HL-60 (cell line): Measurements from ENCODE around the gene MTREX.

Experiments used
- GABPA ChIP-seq: IDR thresholded peaks from 2 replicates; pipeline ENCODE4 v1.6.1; 2012; ENCODE audit warnings: low read depth
- POLR2AphosphoS5 ChIP-seq: IDR thresholded peaks from 2 replicates; pipeline ENCODE4 v1.6.1; 2012; ENCODE audit warnings: low read depth
- SPI1 ChIP-seq: IDR thresholded peaks from 2 replicates; pipeline ENCODE4 v1.6.1; 2012; ENCODE audit warnings: low read depth, mild to moderate bottlenecking, borderline replicate concordance
- TF ChIP-seq, protein P1 (sequence below): IDR thresholded peaks from one replicate; pipeline ENCODE4 v1.5.1; 2011; ENCODE audit warnings: low read length, control low read depth, inconsistent platforms; ENCODE audit not compliant: insufficient read depth
- TF ChIP-seq, protein P2 (sequence below): IDR thresholded peaks from 2 replicates; pipeline ENCODE4 v1.6.1; 2012; ENCODE audit warnings: low read depth; ENCODE audit not compliant: insufficient replicate concordance

DNA sequence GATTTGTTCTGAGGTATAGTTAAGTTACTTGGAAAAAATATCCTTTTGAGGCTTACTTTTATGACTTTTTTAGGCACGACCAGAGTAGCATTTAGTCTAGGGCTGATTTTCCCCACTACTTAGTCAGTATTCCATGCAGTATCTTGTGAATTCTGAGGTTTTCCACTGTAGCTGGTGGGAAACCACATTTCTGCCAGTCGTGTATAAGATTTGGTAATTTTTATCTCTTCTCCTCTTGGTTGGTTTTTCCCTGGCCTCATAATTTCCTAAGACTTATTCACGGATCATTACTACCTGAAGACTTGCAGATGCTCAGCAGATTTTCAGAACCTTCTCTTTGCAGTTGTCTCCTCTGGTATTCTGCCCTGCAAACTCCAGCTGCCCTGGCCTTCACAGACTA lies 23.5 kb downstream of the MTREX start:
- TF ChIP-seq POLR2AphosphoS5 (no peak), SPI1 (no peak), GABPA (no peak)
- TF ChIP-seq, protein P1, sequence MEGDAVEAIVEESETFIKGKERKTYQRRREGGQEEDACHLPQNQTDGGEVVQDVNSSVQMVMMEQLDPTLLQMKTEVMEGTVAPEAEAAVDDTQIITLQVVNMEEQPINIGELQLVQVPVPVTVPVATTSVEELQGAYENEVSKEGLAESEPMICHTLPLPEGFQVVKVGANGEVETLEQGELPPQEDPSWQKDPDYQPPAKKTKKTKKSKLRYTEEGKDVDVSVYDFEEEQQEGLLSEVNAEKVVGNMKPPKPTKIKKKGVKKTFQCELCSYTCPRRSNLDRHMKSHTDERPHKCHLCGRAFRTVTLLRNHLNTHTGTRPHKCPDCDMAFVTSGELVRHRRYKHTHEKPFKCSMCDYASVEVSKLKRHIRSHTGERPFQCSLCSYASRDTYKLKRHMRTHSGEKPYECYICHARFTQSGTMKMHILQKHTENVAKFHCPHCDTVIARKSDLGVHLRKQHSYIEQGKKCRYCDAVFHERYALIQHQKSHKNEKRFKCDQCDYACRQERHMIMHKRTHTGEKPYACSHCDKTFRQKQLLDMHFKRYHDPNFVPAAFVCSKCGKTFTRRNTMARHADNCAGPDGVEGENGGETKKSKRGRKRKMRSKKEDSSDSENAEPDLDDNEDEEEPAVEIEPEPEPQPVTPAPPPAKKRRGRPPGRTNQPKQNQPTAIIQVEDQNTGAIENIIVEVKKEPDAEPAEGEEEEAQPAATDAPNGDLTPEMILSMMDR, result no peak
- TF ChIP-seq, protein P2, sequence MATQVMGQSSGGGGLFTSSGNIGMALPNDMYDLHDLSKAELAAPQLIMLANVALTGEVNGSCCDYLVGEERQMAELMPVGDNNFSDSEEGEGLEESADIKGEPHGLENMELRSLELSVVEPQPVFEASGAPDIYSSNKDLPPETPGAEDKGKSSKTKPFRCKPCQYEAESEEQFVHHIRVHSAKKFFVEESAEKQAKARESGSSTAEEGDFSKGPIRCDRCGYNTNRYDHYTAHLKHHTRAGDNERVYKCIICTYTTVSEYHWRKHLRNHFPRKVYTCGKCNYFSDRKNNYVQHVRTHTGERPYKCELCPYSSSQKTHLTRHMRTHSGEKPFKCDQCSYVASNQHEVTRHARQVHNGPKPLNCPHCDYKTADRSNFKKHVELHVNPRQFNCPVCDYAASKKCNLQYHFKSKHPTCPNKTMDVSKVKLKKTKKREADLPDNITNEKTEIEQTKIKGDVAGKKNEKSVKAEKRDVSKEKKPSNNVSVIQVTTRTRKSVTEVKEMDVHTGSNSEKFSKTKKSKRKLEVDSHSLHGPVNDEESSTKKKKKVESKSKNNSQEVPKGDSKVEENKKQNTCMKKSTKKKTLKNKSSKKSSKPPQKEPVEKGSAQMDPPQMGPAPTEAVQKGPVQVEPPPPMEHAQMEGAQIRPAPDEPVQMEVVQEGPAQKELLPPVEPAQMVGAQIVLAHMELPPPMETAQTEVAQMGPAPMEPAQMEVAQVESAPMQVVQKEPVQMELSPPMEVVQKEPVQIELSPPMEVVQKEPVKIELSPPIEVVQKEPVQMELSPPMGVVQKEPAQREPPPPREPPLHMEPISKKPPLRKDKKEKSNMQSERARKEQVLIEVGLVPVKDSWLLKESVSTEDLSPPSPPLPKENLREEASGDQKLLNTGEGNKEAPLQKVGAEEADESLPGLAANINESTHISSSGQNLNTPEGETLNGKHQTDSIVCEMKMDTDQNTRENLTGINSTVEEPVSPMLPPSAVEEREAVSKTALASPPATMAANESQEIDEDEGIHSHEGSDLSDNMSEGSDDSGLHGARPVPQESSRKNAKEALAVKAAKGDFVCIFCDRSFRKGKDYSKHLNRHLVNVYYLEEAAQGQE, result no peak
